CD4-positive, alpha-beta T cell treated with Interleukin-4 for 4 hours (primary cell): Measurements from ENCODE around the gene MAPKBP1.

Experiments used
- DNase-seq: peaks from one replicate; pipeline ENCODE4 v3.0.0-alpha.2; 2020

MAPKBP1 gene

GRCh38 chr15:41806291-41807181 is 32.3 kb downstream of the MAPKBP1 start:
- no peak for DNase-seq

GRCh38 chr15:41809121-41809520 is 34.8 kb downstream of the MAPKBP1 start:
- no peak for DNase-seq

GRCh38 chr15:41809526-41810220 is 35.4 kb downstream of the MAPKBP1 start:
- no peak for DNase-seq

- no peak for DNase-seq
These were observed 36.6 kb downstream of the MAPKBP1 start for GRCh38 chr15:41810651-41811431.

GRCh38 chr15:41811432-41812195 is 37.3 kb downstream of the MAPKBP1 start:
- peak; percentile 72 for DNase-seq

GRCh38 chr15:41812820-41813375 is 38.6 kb downstream of the MAPKBP1 start:
- no peak for DNase-seq

GRCh38 chr15:41813426-41813825 is 39.1 kb downstream of the MAPKBP1 start:
- DNase-seq, result no peak

GRCh38 chr15:41814534-41814933 is 40.2 kb downstream of the MAPKBP1 start:
- no peak for DNase-seq

- no peak for DNase-seq
These were observed 42.5 kb downstream of the MAPKBP1 start for GRCh38 chr15:41816788-41817187.

- no peak for DNase-seq
These were observed 43.0 kb downstream of the MAPKBP1 start for GRCh38 chr15:41817327-41817726.

- DNase-seq, result no peak
These were observed 43.5 kb downstream of the MAPKBP1 start for GRCh38 chr15:41817781-41818180.

GRCh38 chr15:41819455-41820050 is 45.3 kb downstream of the MAPKBP1 start:
- no peak for DNase-seq

GRCh38 chr15:41820791-41821423 is 46.6 kb downstream of the MAPKBP1 start:
- no peak for DNase-seq

- no peak for DNase-seq
These were observed 47.5 kb downstream of the MAPKBP1 start for GRCh38 chr15:41821831-41822230.

GRCh38 chr15:41822471-41822870 is 48.2 kb downstream of the MAPKBP1 start:
- no peak for DNase-seq

GRCh38 chr15:41822957-41823356 is 48.7 kb downstream of the MAPKBP1 start:
- DNase-seq, result no peak

- DNase-seq, result no peak
These were observed 49.2 kb downstream of the MAPKBP1 start for GRCh38 chr15:41823502-41823901.

- no peak for DNase-seq
These were observed 49.9 kb downstream of the MAPKBP1 start for GRCh38 chr15:41824062-41824745.

- DNase-seq, result no peak
These were observed 50.9 kb downstream of the MAPKBP1 start for GRCh38 chr15:41825145-41825544.
